Fibroblast of lung (primary cell): ENCODE results near the gene MIPOL1.

ENCODE experiments used
- CTCF ChIP-seq, 2 donors: IDR thresholded peaks in 1 of 2; conservative IDR thresholded peaks in 1 of 2; 1 replicate in 1 of 2; 2 replicates in 1 of 2; pipeline ENCODE4 v1.5.1; 2011 to 2012; ENCODE audit warnings: low read length in 2 of 2, control low read depth in 1 of 2, inconsistent platforms in 1 of 2, low read depth in 1 of 2, mild to moderate bottlenecking in 1 of 2
- EZH2 ChIP-seq: IDR thresholded peaks from 2 replicates; pipeline ENCODE4 v1.5.1; 2012; ENCODE audit warnings: low read length, control low read depth, mild to moderate bottlenecking; ENCODE audit errors: missing control alignments

DNA sequence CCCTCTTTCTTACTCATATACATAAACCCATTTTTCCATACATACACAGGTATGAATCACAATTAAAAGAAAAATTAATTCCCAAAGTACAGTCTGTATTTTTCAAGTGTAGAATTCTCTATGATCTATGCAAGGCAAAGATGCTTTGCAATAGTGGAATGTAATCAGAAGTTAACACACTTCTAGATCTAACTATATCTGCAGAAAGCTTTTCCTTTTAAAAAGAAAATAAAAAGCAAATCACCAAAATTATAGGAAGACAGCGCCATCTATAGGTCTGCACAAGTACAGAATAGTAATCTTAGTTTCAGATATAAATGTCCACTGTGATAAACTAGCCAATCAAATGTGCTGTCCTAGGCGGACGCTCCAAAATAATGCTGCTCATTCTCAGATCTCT is 47.3 kb upstream of the MIPOL1 start:
- TF ChIP-seq CTCF (conservative IDR thresholded peaks at IDR 0.05 in 1 of 2, IDR thresholded peaks at IDR 0.05 in 1 of 2; ENCODE audit: low read depth in 1 of 2, low read length in 2 of 2) (peak; percentile 24 to 65), EZH2 (no peak)
